HCT116 (cell line): ENCODE data around the gene FDXR. TPM values are rescaled to one million over a fixed set of nuclear protein-coding genes. Genes with fewer than 3 reads are reported as not detected.

Source experiments
- ATAC-seq: fragments of 200-7000 bp; cut with Tn5 transposase; 2 replicates; pipeline ENCODE4 v1.9.1; 2020; ENCODE audit warnings: mild to moderate bottlenecking, moderate library complexity
- BruUV-seq: library from RNA; stranded (reverse); fragments of 400-500 nt; replicated peaks from 2 replicates; lab custom pipeline; 2021; lab: Mats Ljungman, UMichigan
- CTCF ChIA-PET: fragments of 300-600 bp; sonication (Branson Sonifier 250); formaldehyde crosslinking; loops from one replicate; lab custom pipeline; 2021; ENCODE audit warnings: antibody characterized with exemption; lab: Charles Lee
- POLR2A ChIA-PET: fragments of 300-600, 350-600 bp; sonication (Branson Sonifier 250); formaldehyde crosslinking; loops from one replicate; lab custom pipeline; 2021; ENCODE audit warnings: antibody characterized with exemption; lab: Charles Lee
- RAD21 ChIA-PET, 2 experiments: fragments of 300-600 bp; sonication (Branson Sonifier 250); formaldehyde crosslinking; loops; one replicate each; lab custom pipeline; 2023; ENCODE audit warnings: low total read pairs in 2 of 2; ENCODE audit not compliant: uncharacterized antibody in 2 of 2, unreplicated experiment in 2 of 2, low non-redundant PET in 1 of 2; lab: Charles Lee
- DNase-seq: peaks from one replicate; pipeline ENCODE4 v3.0.0-alpha.2; 2010; ENCODE audit warnings: low read depth, low spot score
- H2AFZ ChIP-seq: fragments of 200-600 bp; shearing (Covaris generic), sonication (generic); 2 replicates; pipeline ENCODE4 v1.6.1; 2017; ENCODE audit warnings: low read depth, mixed run types, mixed read lengths, antibody characterized with exemption, low read length; ENCODE audit not compliant: poor library complexity, severe bottlenecking
- H3K27ac ChIP-seq: 2 replicates; pipeline ENCODE4 v1.5.1; 2012; ENCODE audit warnings: low read depth, low read length
- H3K27me3 ChIP-seq: fragments of 200-600 bp; sonication (generic); 2 replicates; pipeline ENCODE4 v1.6.1; 2016; ENCODE audit warnings: mixed run types, low read length, mixed read lengths; ENCODE audit not compliant: insufficient read depth
- H3K36me3 ChIP-seq, 2 experiments: fragments of 200-500 bp in 1 of 2; fragments of 200-600 bp in 1 of 2; sonication (Bioruptor generic) in 1 of 2; sonication (generic) in 1 of 2; 2 replicates each; pipeline versions ENCODE4 v1.5.1 to v1.6.1; 2014 to 2016; ENCODE audit warnings: low read length in 2 of 2, inconsistent platforms in 1 of 2, mixed read lengths in 1 of 2, mixed run types in 1 of 2; ENCODE audit not compliant: insufficient read depth in 2 of 2, control insufficient read depth in 1 of 2
- H3K4me1 ChIP-seq, 2 experiments: fragments of 200-600 bp in 1 of 2; sonication (generic) in 1 of 2; 2 replicates each; pipeline versions ENCODE4 v1.5.1 to v1.6.1; 2012 to 2017; ENCODE audit warnings: low read length in 2 of 2, inconsistent platforms in 1 of 2, mild to moderate bottlenecking in 1 of 2, mixed read lengths in 1 of 2, mixed run types in 1 of 2, moderate library complexity in 1 of 2; ENCODE audit not compliant: insufficient read depth in 2 of 2, control insufficient read depth in 1 of 2
- H3K4me2 ChIP-seq: fragments of 200-600 bp; sonication (generic); 2 replicates; pipeline ENCODE4 v1.6.1; 2017; ENCODE audit warnings: mixed run types, low read length, mixed read lengths
- H3K4me3 ChIP-seq, 2 experiments: fragments of 200-600 bp in 1 of 2; sonication (generic) in 1 of 2; replicated peaks in 1 of 2; 2 replicates each; pipeline ENCODE4 v1.5.1; 2011 to 2016; ENCODE audit warnings: low read length in 2 of 2, control low read depth in 1 of 2, low read depth in 1 of 2, mild to moderate bottlenecking in 1 of 2, mixed read lengths in 1 of 2, mixed run types in 1 of 2
- H3K79me2 ChIP-seq: fragments of 200-600 bp; sonication (generic); 2 replicates; pipeline ENCODE4 v1.6.1; 2017; ENCODE audit warnings: mild to moderate bottlenecking, mixed run types, low read length, moderate library complexity, mixed read lengths; ENCODE audit not compliant: insufficient read depth
- H3K9ac ChIP-seq: fragments of 200-600 bp; sonication (generic); 2 replicates; pipeline ENCODE4 v1.6.1; 2016; ENCODE audit warnings: low read length, mixed read lengths
- H3K9me2 ChIP-seq: fragments of 200-600 bp; sonication (generic), shearing (Covaris generic); 2 replicates; pipeline ENCODE4 v1.6.1; 2017; ENCODE audit warnings: mixed run types, mild to moderate bottlenecking, moderate library complexity; ENCODE audit not compliant: insufficient read depth
- H3K9me3 ChIP-seq, 2 experiments: fragments of 200-500 bp in 1 of 2; fragments of 200-600 bp in 1 of 2; sonication (Bioruptor generic) in 1 of 2; sonication (generic) in 1 of 2; 2 replicates each; pipeline ENCODE4 v1.6.1; 2014 to 2017; ENCODE audit warnings: low read length in 2 of 2, mixed read lengths in 2 of 2, inconsistent platforms in 1 of 2, low read depth in 1 of 2, mild to moderate bottlenecking in 1 of 2, mixed run types in 1 of 2, moderate library complexity in 1 of 2; ENCODE audit not compliant: control insufficient read depth in 1 of 2, insufficient read depth in 1 of 2
- H4K20me1 ChIP-seq: fragments of 200-600 bp; sonication (generic), shearing (Covaris generic); 2 replicates; pipeline ENCODE4 v1.6.1; 2017; ENCODE audit warnings: mixed run types, mild to moderate bottlenecking, moderate library complexity; ENCODE audit not compliant: insufficient read depth
- CBX3 ChIP-seq: IDR thresholded peaks from 2 replicates; pipeline ENCODE4 v1.6.1; 2012; ENCODE audit warnings: low read depth
- CTCF ChIP-seq, 3 experiments: fragments of 200-600 bp in 1 of 3; sonication (generic) in 1 of 3; IDR thresholded peaks in 2 of 3; conservative IDR thresholded peaks in 1 of 3; 2 replicates each; pipeline ENCODE4 v1.5.1; 2012 to 2017; ENCODE audit warnings: low read depth in 2 of 3, low read length in 2 of 3, antibody characterized with exemption in 1 of 3, borderline replicate concordance in 1 of 3, control low read depth in 1 of 3, mild to moderate bottlenecking in 1 of 3, mixed read lengths in 1 of 3, mixed run types in 1 of 3, moderate library complexity in 1 of 3; ENCODE audit not compliant: insufficient read depth in 1 of 3
- EGR1 ChIP-seq: IDR thresholded peaks from 2 replicates; pipeline ENCODE4 v1.6.1; 2012; ENCODE audit warnings: low read depth
- ELF1 ChIP-seq: IDR thresholded peaks from 2 replicates; pipeline ENCODE4 v1.6.1; 2012; ENCODE audit warnings: low read depth, borderline replicate concordance
- EZH2 ChIP-seq: fragments of 200-600 bp; sonication (generic); IDR thresholded peaks from 2 replicates; pipeline ENCODE4 v1.6.1; 2017; ENCODE audit warnings: antibody characterized with exemption, mixed run types
- EZH2phosphoT487 ChIP-seq: fragments of 200-600 bp; IDR thresholded peaks from 2 replicates; pipeline ENCODE4 v1.6.1; 2018; ENCODE audit warnings: antibody characterized with exemption, borderline replicate concordance
- FOSL1 ChIP-seq: IDR thresholded peaks from 2 replicates; pipeline ENCODE4 v1.6.1; 2012; ENCODE audit warnings: low read depth
- POLR2A ChIP-seq: IDR thresholded peaks from 2 replicates; pipeline ENCODE4 v1.7.0; 2011; ENCODE audit warnings: borderline replicate concordance; ENCODE audit not compliant: insufficient read depth, insufficient read length; ENCODE audit errors: extremely low read depth
- POLR2AphosphoS5 ChIP-seq: IDR thresholded peaks from 2 replicates; pipeline ENCODE4 v1.6.1; 2011; ENCODE audit warnings: mild to moderate bottlenecking, low read depth, low read length, moderate library complexity
- RAD21 ChIP-seq: IDR thresholded peaks from 2 replicates; pipeline ENCODE4 v1.6.1; 2012; ENCODE audit warnings: low read depth, mild to moderate bottlenecking
- REST ChIP-seq: IDR thresholded peaks from 2 replicates; pipeline ENCODE4 v1.6.1; 2012; ENCODE audit warnings: low read depth
- SP1 ChIP-seq: IDR thresholded peaks from 2 replicates; pipeline ENCODE4 v1.6.1; 2012; ENCODE audit warnings: low read depth
- SRF ChIP-seq: IDR thresholded peaks from 2 replicates; pipeline ENCODE4 v1.6.1; 2012; ENCODE audit warnings: low read depth
- ZFX ChIP-seq: fragments of 450-650 bp; IDR thresholded peaks from 2 replicates; pipeline ENCODE4 v1.6.1; 2017
- ZNF274 ChIP-seq: fragments of 200-500 bp; sonication (Bioruptor generic); IDR thresholded peaks from 2 replicates; pipeline ENCODE4 v1.6.1; 2014; ENCODE audit warnings: mild to moderate bottlenecking, low read depth, low read length, inconsistent platforms
- intact Hi-C: fragments of 100-400 bp; cut with micrococcal nuclease; formaldehyde crosslinking; loops from 2 replicates; pipeline ENCODE4 v1.10.0; 2022
- total RNA-seq: library from RNA; stranded (reverse); gene quantifications from one replicate; pipeline ENCODE4 v1.2.1, GENCODE V29; 2021; ENCODE audit not compliant: unreplicated experiment

FDXR gene
- total RNA-seq, 1 experiment from 2014 or later: 98.8 TPM

- TF ChIP-seq POLR2AphosphoS5 (no peak), ZFX (no peak), EGR1 (no peak), CBX3 (no peak), EZH2phosphoT487 (no peak), ZNF274 (no peak)
Measured at GRCh38 chr17:74918906-74919305, 46.1 kb upstream of the FDXR start (continued).

GRCh38 chr17:74917430-74917829, 44.6 kb upstream of the FDXR start:
- ATAC-seq (no peak), DNase-seq (no peak)
- BruUV-seq: no TSS peak
- peaks cover 0 to 2% of the 10 kb centered on the region in 2 experiments; a peak in 1 of 4 replicates for H3K36me3 ChIP-seq
- H3K4me3 ChIP-seq: no peak overlapping the region
- no peaks in the 10 kb centered on the region for H4K20me1 ChIP-seq
- H2AFZ ChIP-seq: no peak overlapping the region
- H3K79me2 ChIP-seq: no peaks in the 10 kb centered on the region
- POLR2A ChIA-PET: no interaction called here
- RAD21 ChIA-PET: no interaction called here
- intact Hi-C loops: no loop called here
- TF ChIP-seq RAD21 (no peak), POLR2AphosphoS5 (no peak)
- no peaks in the 10 kb centered on the region for H3K9me2 ChIP-seq
- no peak overlapping the region for H3K9ac ChIP-seq
- peaks cover 12 to 18% of the 10 kb centered on the region in 2 experiments; a peak in 3 of 4 replicates for H3K4me1 ChIP-seq
- CTCF ChIA-PET: no interaction called here
- no peak overlapping the region for H3K4me2 ChIP-seq
- H3K27ac ChIP-seq: no peak overlapping the region
- H3K9me3 ChIP-seq: no peaks in the 10 kb centered on the region
- H3K27me3 ChIP-seq: no peaks in the 10 kb centered on the region

GRCh38 chr17:74916851-74917199, 44.0 kb upstream of the FDXR start:
- Histone ChIP-seq H3K4me1 (peaks cover 10 to 14% of the 10 kb centered on the region in 2 experiments; a peak in 3 of 4 replicates), H3K9me2 (no peaks in the 10 kb centered on the region), H3K9ac (no peak overlapping the region), H3K36me3 (peaks cover 0 to 2% of the 10 kb centered on the region in 2 experiments; a peak in 1 of 4 replicates), H3K79me2 (no peaks in the 10 kb centered on the region), H3K9me3 (no peaks in the 10 kb centered on the region), H4K20me1 (no peaks in the 10 kb centered on the region), H3K27ac (peak overlapping the region; percentile 25; the same call in 1 of the 2 replicates), H3K4me2 (no peak overlapping the region), H2AFZ (no peak overlapping the region), H3K4me3 (no peak overlapping the region), H3K27me3 (no peaks in the 10 kb centered on the region)
- ChIA-PET CTCF (no interaction called here), RAD21 (no interaction called here), POLR2A (no interaction called here)
- no TSS peak for BruUV-seq
- DNase-seq (no peak), ATAC-seq (no peak)
- intact Hi-C loops: no loop called here
- TF ChIP-seq EGR1 (no peak), EZH2 (no peak), ZNF274 (no peak), ELF1 (no peak), EZH2phosphoT487 (no peak), POLR2A (no peak), SRF (no peak), CTCF (IDR thresholded peaks at IDR 0.05 in 2 of 3, conservative IDR thresholded peaks at IDR 0.05 in 1 of 3; ENCODE audit: borderline replicate concordance in 1 of 3, insufficient read depth in 1 of 3, low read depth in 2 of 3, low read length in 2 of 3) (no peak), REST (no peak), FOSL1 (no peak), SP1 (no peak)
